Thyroid gland (tissue), 4 donors: Measurements from ENCODE around the gene ZSCAN22. TPM values are rescaled to one million over a fixed set of nuclear protein-coding genes. Genes with fewer than 3 reads are reported as not detected.
"Not testable (repeated sequence)": the region's sequence is repeated elsewhere in the genome, so short reads cannot be mapped to it uniquely, and the experiment has no call there.

Experiments
- DNase-seq, 2 donors: peaks; one replicate each; pipeline ENCODE4 v3.0.0-alpha.2; 2019
- H3K27ac ChIP-seq, 3 donors: fragments of 200-600 bp; sonication (generic); 1 replicate in 2 of 3; 2 replicates in 1 of 3; pipeline ENCODE4 v1.5.1; 2016 to 2019; ENCODE audit warnings: mild to moderate bottlenecking in 1 of 3, moderate library complexity in 1 of 3
- H3K27me3 ChIP-seq: fragments of 200-600 bp; sonication (generic); one replicate; pipeline ENCODE4 v1.5.1; 2019
- H3K36me3 ChIP-seq, 2 donors: fragments of 200-600 bp; sonication (generic); one replicate each; pipeline ENCODE4 v1.5.1; 2016 to 2019
- H3K4me1 ChIP-seq, 2 donors: fragments of 200-600 bp; sonication (generic); one replicate each; pipeline ENCODE4 v1.5.1; 2017 to 2019
- H3K4me3 ChIP-seq, 3 donors: fragments of 200-600 bp; sonication (generic); replicated peaks in 1 of 3; 1 replicate in 2 of 3; 2 replicates in 1 of 3; pipeline ENCODE4 v1.5.1; 2016; ENCODE audit warnings: mild to moderate bottlenecking in 1 of 3
- H3K9me3 ChIP-seq: fragments of 200-600 bp; sonication (generic); one replicate; pipeline ENCODE4 v1.5.1; 2017
- POLR2A ChIP-seq, 2 donors: fragments of 450-650 bp; IDR thresholded peaks; one replicate each; pipeline ENCODE4 v1.6.1; 2017; ENCODE audit warnings: antibody characterized with exemption in 2 of 2, mild to moderate bottlenecking in 2 of 2, moderate library complexity in 1 of 2
- WGBS, 2 donors: methylation state at CpG; one replicate each; pipeline ENCODE4 v1.1.5; 2017; 5-methylcytosine and 5-hydroxymethylcytosine counted together
- intact Hi-C: fragments of 100-400 bp; cut with DNase I; formaldehyde crosslinking; loops from one replicate; pipeline ENCODE4 v1.15.1; 2023
- total RNA-seq, 4 donors: library from RNA; depleted of rRNA; stranded (reverse); fragments of >200 nt; gene quantifications; one replicate each; pipeline ENCODE4 v1.2.3, GENCODE V29; 2016
- TF ChIP-seq, protein P1 (sequence below), 6 experiments: fragments of 200-600 bp in 3 of 6; fragments of 450-650 bp in 3 of 6; sonication (generic) in 3 of 6; IDR thresholded peaks; one replicate each; pipeline ENCODE4 v1.5.1; 2016 to 2019; ENCODE audit warnings: antibody characterized with exemption in 6 of 6, mild to moderate bottlenecking in 2 of 6, inconsistent platforms in 1 of 6, moderate library complexity in 1 of 6

Gene ZSCAN22
- total RNA-seq, 4 donors from 2014 or later, result 3.0 to 4.5 (median 4.2) TPM

GRCh38 chr19:58346961-58347929 lies 20.5 kb downstream of the ZSCAN22 start:
- H3K27ac ChIP-seq, result peak overlapping the region in 2 of 3 donors; percentile 33 to 77
- no peaks in the 10 kb centered on the region for H3K36me3 ChIP-seq
- intact Hi-C loops, result no loop called here
- 2 to 4% methylated on average over 24 to 37 of the region's 82 CpGs for WGBS, 2 donors
- no peaks in the 10 kb centered on the region for H3K9me3 ChIP-seq
- no peaks in the 10 kb centered on the region for H3K27me3 ChIP-seq
- peak; percentile 27 to 45 for DNase-seq
- TF ChIP-seq POLR2A (IDR thresholded peaks at IDR 0.05), result peak in 1 of 2 donors; percentile 43
- TF ChIP-seq, protein P1, sequence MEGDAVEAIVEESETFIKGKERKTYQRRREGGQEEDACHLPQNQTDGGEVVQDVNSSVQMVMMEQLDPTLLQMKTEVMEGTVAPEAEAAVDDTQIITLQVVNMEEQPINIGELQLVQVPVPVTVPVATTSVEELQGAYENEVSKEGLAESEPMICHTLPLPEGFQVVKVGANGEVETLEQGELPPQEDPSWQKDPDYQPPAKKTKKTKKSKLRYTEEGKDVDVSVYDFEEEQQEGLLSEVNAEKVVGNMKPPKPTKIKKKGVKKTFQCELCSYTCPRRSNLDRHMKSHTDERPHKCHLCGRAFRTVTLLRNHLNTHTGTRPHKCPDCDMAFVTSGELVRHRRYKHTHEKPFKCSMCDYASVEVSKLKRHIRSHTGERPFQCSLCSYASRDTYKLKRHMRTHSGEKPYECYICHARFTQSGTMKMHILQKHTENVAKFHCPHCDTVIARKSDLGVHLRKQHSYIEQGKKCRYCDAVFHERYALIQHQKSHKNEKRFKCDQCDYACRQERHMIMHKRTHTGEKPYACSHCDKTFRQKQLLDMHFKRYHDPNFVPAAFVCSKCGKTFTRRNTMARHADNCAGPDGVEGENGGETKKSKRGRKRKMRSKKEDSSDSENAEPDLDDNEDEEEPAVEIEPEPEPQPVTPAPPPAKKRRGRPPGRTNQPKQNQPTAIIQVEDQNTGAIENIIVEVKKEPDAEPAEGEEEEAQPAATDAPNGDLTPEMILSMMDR (IDR thresholded peaks at IDR 0.05), result no peak
- H3K4me1 ChIP-seq, result peaks cover 9 to 18% of the 10 kb centered on the region in 2 donors
- H3K4me3 ChIP-seq, result peak overlapping the region in 2 of 3 donors; percentile 31 to 55

DNA sequence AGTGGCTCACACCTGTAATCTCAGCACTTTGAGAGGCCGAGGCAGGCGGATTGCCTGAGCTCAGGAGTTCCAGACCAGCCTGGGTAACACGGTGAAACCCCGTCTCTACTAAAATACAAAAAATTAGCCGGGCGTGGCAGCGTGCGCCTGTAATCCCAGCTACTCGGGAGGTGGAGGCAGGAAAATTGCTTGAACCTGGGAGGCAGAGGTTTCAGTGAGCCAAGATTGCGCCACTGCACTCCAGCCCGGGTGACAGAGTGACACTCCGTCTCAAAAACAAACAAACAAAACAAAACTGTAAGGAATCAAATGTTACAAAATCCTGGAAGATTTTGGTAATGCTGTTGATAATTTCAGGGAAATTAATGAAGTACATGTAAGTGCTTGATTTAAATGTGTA lies 21.3 kb downstream of the ZSCAN22 start:
- H3K27me3 ChIP-seq, intact Hi-C loops: not testable (repeated sequence)

GRCh38 chr19:58349590-58349989 lies 22.8 kb downstream of the ZSCAN22 start:
- Histone ChIP-seq H3K36me3 (no peaks in the 10 kb centered on the region), H3K27me3 (no peaks in the 10 kb centered on the region), H3K4me1 (peaks cover 7 to 16% of the 10 kb centered on the region in 2 donors), H3K9me3 (no peaks in the 10 kb centered on the region), H3K4me3 (no peak overlapping the region), H3K27ac (no peak overlapping the region)
- intact Hi-C loops, result no loop called here
- 46 to 49% methylated on average over 8 of the region's 8 CpGs for WGBS, 2 donors
- DNase-seq, result no peak
- TF ChIP-seq, protein P1 (IDR thresholded peaks at IDR 0.05), result no peak
- no peak for TF ChIP-seq POLR2A (IDR thresholded peaks at IDR 0.05)

More for the DNA sequence above, 21.3 kb downstream of the ZSCAN22 start:
- not testable (repeated sequence) for H3K36me3 ChIP-seq, H3K9me3 ChIP-seq, DNase-seq
- Histone ChIP-seq H3K4me3 (peak overlapping the region in 2 of 3 donors; percentile 31 to 55), H3K27ac (peak overlapping the region in 1 of 3 donors; percentile 17), H3K4me1 (peaks cover 9 to 18% of the 10 kb centered on the region in 2 donors)
- WGBS, 2 donors, result 19 to 24% methylated on average over 12 of the region's 12 CpGs

DNA sequence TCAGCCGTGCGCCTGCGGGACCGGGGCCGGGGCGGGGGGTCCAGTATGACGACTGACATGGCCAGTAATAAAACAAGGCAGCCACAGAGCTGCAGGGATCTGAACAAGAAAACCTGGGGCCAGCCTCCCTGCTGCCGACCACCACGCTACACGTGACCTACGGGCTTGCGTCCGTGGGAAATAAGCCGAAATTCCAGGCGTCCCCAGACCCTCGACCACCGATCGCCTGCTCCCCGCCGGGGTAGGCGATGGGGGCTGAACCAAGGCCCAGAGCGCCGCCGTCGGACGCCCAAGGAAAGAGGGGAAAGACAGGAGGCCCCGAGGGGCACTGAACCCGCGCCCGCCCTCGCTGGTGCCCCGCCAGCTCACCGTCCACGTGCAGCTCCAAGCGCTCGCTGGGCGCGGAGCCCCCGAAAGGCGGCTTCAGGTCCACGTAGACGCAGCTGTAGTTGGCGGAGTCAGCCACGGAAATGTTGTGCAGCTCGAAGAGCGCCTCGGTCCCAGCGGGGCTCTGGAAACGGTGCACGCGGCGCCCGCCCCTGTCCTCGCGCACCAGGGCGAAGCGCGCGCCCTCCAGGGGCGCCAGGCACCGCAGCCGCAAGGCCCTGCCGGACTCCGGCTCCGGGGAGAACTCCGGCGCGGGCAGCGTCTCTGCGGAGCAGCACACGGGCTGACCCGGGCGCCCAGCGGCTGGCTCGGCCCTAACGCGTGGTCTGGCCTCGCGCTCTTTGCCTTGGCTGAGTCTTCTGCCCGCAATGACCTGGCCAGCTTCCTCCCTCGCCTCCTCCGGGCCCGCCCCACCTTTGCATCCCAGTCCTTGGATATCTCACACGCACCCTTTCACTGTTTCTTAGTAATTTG lies 23.4 kb downstream of the ZSCAN22 start:
- Histone ChIP-seq H3K27ac (no peak overlapping the region), H3K36me3 (no peaks in the 10 kb centered on the region), H3K9me3 (no peaks in the 10 kb centered on the region), H3K4me1 (peaks cover 7 to 15% of the 10 kb centered on the region in 2 donors), H3K27me3 (no peaks in the 10 kb centered on the region), H3K4me3 (no peak overlapping the region)
- 29 to 34% methylated on average over 49 to 57 of the region's 84 CpGs for WGBS, 2 donors
- intact Hi-C loops, result no loop called here
- no peak for DNase-seq
- TF ChIP-seq, protein P1 (IDR thresholded peaks at IDR 0.05), result no peak
- TF ChIP-seq POLR2A (IDR thresholded peaks at IDR 0.05), result no peak

GRCh38 chr19:58350871-58351557 lies 24.2 kb downstream of the ZSCAN22 start:
- H3K27me3 ChIP-seq, result no peaks in the 10 kb centered on the region
- intact Hi-C loops, result no loop called here
- WGBS, 2 donors, result 59 to 63% methylated on average over 12 to 32 of the region's 34 CpGs

More at GRCh38 chr19:58350871-58351557, 24.2 kb downstream of the ZSCAN22 start:
- no peak for DNase-seq
- Histone ChIP-seq H3K36me3 (no peaks in the 10 kb centered on the region), H3K27ac (no peak overlapping the region), H3K4me3 (no peak overlapping the region), H3K4me1 (peaks cover 7 to 15% of the 10 kb centered on the region in 2 donors), H3K9me3 (no peaks in the 10 kb centered on the region)
- TF ChIP-seq POLR2A (IDR thresholded peaks at IDR 0.05), result no peak
- TF ChIP-seq, protein P1 (IDR thresholded peaks at IDR 0.05), result no peak
